H9 (cell line): Measurements from ENCODE around the gene C1RL. TPM values are rescaled to one million over a fixed set of nuclear protein-coding genes. Genes with fewer than 3 reads are reported as not detected.
A peak's percentile ranks its signal among the peaks of the same experiment; 100 is the strongest.

Experiments
- DNase-seq: peaks from one replicate; pipeline ENCODE4 v3.0.0-alpha.2; 2017
- H2AFZ ChIP-seq: one replicate; pipeline ENCODE4 v1.6.1; 2013; ENCODE audit warnings: mild to moderate bottlenecking, low read length, control low read depth, moderate library complexity
- H2AK5ac ChIP-seq: 2 replicates; pipeline ENCODE4 v1.6.1; 2013; ENCODE audit warnings: low read length, control low read depth, mixed read lengths; ENCODE audit not compliant: insufficient read length
- H2BK120ac ChIP-seq: one replicate; pipeline ENCODE4 v1.6.1; 2013; ENCODE audit warnings: low read depth, mild to moderate bottlenecking, low read length, control low read depth, inconsistent platforms; ENCODE audit not compliant: poor library complexity, severe bottlenecking
- H2BK12ac ChIP-seq: 2 replicates; pipeline ENCODE4 v1.6.1; 2013; ENCODE audit warnings: low read length, control low read depth, mixed read lengths, low read depth; ENCODE audit not compliant: insufficient read length
- H2BK15ac ChIP-seq: 2 replicates; pipeline ENCODE4 v1.6.1; 2013; ENCODE audit warnings: low read depth, low read length, control low read depth
- H2BK20ac ChIP-seq: one replicate; pipeline ENCODE4 v1.6.1; 2013; ENCODE audit warnings: low read depth, mild to moderate bottlenecking, low read length, control low read depth, inconsistent platforms; ENCODE audit not compliant: poor library complexity, severe bottlenecking
- H2BK5ac ChIP-seq: 2 replicates; pipeline ENCODE4 v1.6.1; 2013; ENCODE audit warnings: low read length, control low read depth, mixed read lengths; ENCODE audit not compliant: insufficient read length
- H3K14ac ChIP-seq: 2 replicates; pipeline ENCODE4 v1.6.1; 2013; ENCODE audit warnings: low read length, control low read depth; ENCODE audit not compliant: insufficient read depth
- H3K18ac ChIP-seq: 2 replicates; pipeline ENCODE4 v1.6.1; 2013; ENCODE audit warnings: low read depth, mild to moderate bottlenecking, mixed read lengths, low read length, control low read depth; ENCODE audit not compliant: insufficient read length
- H3K23ac ChIP-seq: 2 replicates; pipeline ENCODE4 v1.6.1; 2013; ENCODE audit warnings: low read length, control low read depth, mixed read lengths, low read depth; ENCODE audit not compliant: insufficient read length
- H3K23me2 ChIP-seq: 2 replicates; pipeline ENCODE4 v1.6.1; 2013; ENCODE audit warnings: low read depth, mild to moderate bottlenecking, mixed read lengths, low read length, control low read depth; ENCODE audit not compliant: insufficient read length, poor library complexity, severe bottlenecking
- H3K27ac ChIP-seq: 2 replicates; pipeline ENCODE4 v1.5.1; 2013; ENCODE audit warnings: low read length, control low read depth, mixed read lengths, low read depth; ENCODE audit not compliant: insufficient read length
- H3K27me3 ChIP-seq: 2 replicates; pipeline ENCODE4 v1.6.1; 2013; ENCODE audit warnings: low read length, control low read depth, inconsistent platforms; ENCODE audit not compliant: insufficient read depth
- H3K4ac ChIP-seq: 2 replicates; pipeline ENCODE4 v1.6.1; 2013; ENCODE audit warnings: low read depth, mild to moderate bottlenecking, control low read depth, inconsistent platforms, low read length, moderate library complexity
- H3K4me1 ChIP-seq: 2 replicates; pipeline ENCODE4 v1.6.1; 2013; ENCODE audit warnings: low read length, control low read depth, inconsistent platforms; ENCODE audit not compliant: insufficient read depth
- H3K4me2 ChIP-seq: 2 replicates; pipeline ENCODE4 v1.6.1; 2013; ENCODE audit warnings: low read length, control low read depth, mixed read lengths; ENCODE audit not compliant: insufficient read length, insufficient read depth
- H3K56ac ChIP-seq: 2 replicates; pipeline ENCODE4 v1.6.1; 2013; ENCODE audit warnings: low read depth, mild to moderate bottlenecking, mixed read lengths, low read length, control low read depth; ENCODE audit not compliant: insufficient read length
- H3K79me1 ChIP-seq: 2 replicates; pipeline ENCODE4 v1.6.1; 2013; ENCODE audit warnings: low read depth, mild to moderate bottlenecking, moderate library complexity, low read length, control low read depth, inconsistent platforms; ENCODE audit not compliant: insufficient read depth, poor library complexity, severe bottlenecking
- H3K79me2 ChIP-seq: 2 replicates; pipeline ENCODE4 v1.6.1; 2013; ENCODE audit warnings: low read length, control low read depth, inconsistent platforms; ENCODE audit not compliant: insufficient read depth
- H3K9ac ChIP-seq: 2 replicates; pipeline ENCODE4 v1.6.1; 2013; ENCODE audit warnings: low read length, control low read depth, mixed read lengths; ENCODE audit not compliant: insufficient read length; ENCODE audit errors: extremely low read depth
- H3K9me3 ChIP-seq: one replicate; pipeline ENCODE4 v1.6.1; 2013; ENCODE audit warnings: low read depth, low read length, inconsistent platforms; ENCODE audit not compliant: control insufficient read depth
- H3T11ph ChIP-seq: one replicate; pipeline ENCODE4 v1.6.1; 2013; ENCODE audit warnings: mild to moderate bottlenecking, low read length, control low read depth, inconsistent platforms
- H4K20me1 ChIP-seq: one replicate; pipeline ENCODE4 v1.6.1; 2013; ENCODE audit not compliant: control insufficient read depth, insufficient read length, insufficient read depth
- H4K5ac ChIP-seq: 2 replicates; pipeline ENCODE4 v1.6.1; 2013; ENCODE audit warnings: low read depth, mild to moderate bottlenecking, mixed read lengths, low read length, control low read depth; ENCODE audit not compliant: insufficient read length
- H4K8ac ChIP-seq: replicated peaks from 2 replicates; pipeline ENCODE4 v1.6.1; 2013; ENCODE audit warnings: low read length, control low read depth, mixed read lengths, low read depth; ENCODE audit not compliant: insufficient read length
- H4K91ac ChIP-seq: 2 replicates; pipeline ENCODE4 v1.6.1; 2013; ENCODE audit warnings: low read depth, mild to moderate bottlenecking, moderate library complexity, mixed read lengths, low read length, control low read depth; ENCODE audit not compliant: insufficient read length
- H3K27ac Mint-ChIP-seq, 3 experiments: 2 replicates in 2 of 3; 3 replicates in 1 of 3; pipeline ENCODE4 v1.8.0; 2020 to 2021; ENCODE audit warnings: mixed read lengths in 3 of 3, mild to moderate bottlenecking in 1 of 3, moderate library complexity in 1 of 3
- H3K27me3 Mint-ChIP-seq: 2 replicates; pipeline ENCODE4 v1.8.0; 2021; ENCODE audit warnings: low read depth, mild to moderate bottlenecking, moderate library complexity, mixed read lengths
- H3K36me3 Mint-ChIP-seq, 3 experiments: 2 replicates in 2 of 3; 3 replicates in 1 of 3; pipeline ENCODE4 v1.8.0; 2020 to 2021; ENCODE audit warnings: low read depth in 3 of 3, mixed read lengths in 3 of 3; ENCODE audit not compliant: insufficient read depth in 1 of 3
- H3K4me1 Mint-ChIP-seq, 2 experiments: 2 replicates each; pipeline ENCODE4 v1.8.0; 2020; ENCODE audit warnings: mixed read lengths in 2 of 2
- H3K4me3 Mint-ChIP-seq, 2 experiments: 2 replicates in 1 of 2; 3 replicates in 1 of 2; pipeline ENCODE4 v1.8.0; 2020 to 2021; ENCODE audit warnings: mild to moderate bottlenecking in 2 of 2, mixed read lengths in 2 of 2, moderate library complexity in 1 of 2
- H3K9me3 Mint-ChIP-seq, 2 experiments: 2 replicates in 1 of 2; 3 replicates in 1 of 2; pipeline ENCODE4 v1.8.0; 2020; ENCODE audit warnings: mild to moderate bottlenecking in 2 of 2, mixed read lengths in 2 of 2, moderate library complexity in 1 of 2
- CTCF ChIP-seq: fragments of 200-600 bp; sonication (generic); conservative IDR thresholded peaks from 3 replicates; pipeline ENCODE4 v1.8.0; 2021; ENCODE audit warnings: antibody characterized with exemption, mild to moderate bottlenecking
- WGBS: extraction: QIAGEN DNeasy Blood & Tissue Kit; methylation state at CpG from one replicate; pipeline ENCODE4 v1.1.7; 2013; ENCODE audit warnings: missing lambda C conversion rate, low lambda C conversion rate, mixed read lengths; ENCODE audit not compliant: insufficient read length; ENCODE audit errors: extremely low coverage; 5-methylcytosine and 5-hydroxymethylcytosine counted together
- total RNA-seq: library from RNA; stranded (reverse); gene quantifications from 2 replicates; pipeline ENCODE4 v1.2.1, GENCODE V29; 2021

Gene C1RL
- total RNA-seq, 1 experiment from 2014 or later: 15.1 TPM

GRCh38 chr12:7129872-7130691, 21.1 kb upstream of the C1RL start, which contains the start of gene CLSTN3:
CLSTN3 (plus strand) TSS chr12:7130371; CDS start chr12:7130649, 278 bp downstream.
- Histone ChIP-seq H3K9ac (peak within 1 kb of the TSS; percentile 54), H3K4ac (no peak within 1 kb of the TSS), H4K20me1 (peaks cover 2% of the 10 kb centered on the region), H3T11ph (no peak within 1 kb of the TSS), H3K56ac (no peak within 1 kb of the TSS), H2BK20ac (no peak within 1 kb of the TSS), H4K91ac (no peak within 1 kb of the TSS), H4K5ac (no peak within 1 kb of the TSS), H3K23me2 (peaks cover 17% of the 10 kb centered on the region), H2AFZ (no peak within 1 kb of the TSS), H3K27ac (no peak within 1 kb of the TSS), H3K9me3 (no peaks in the 10 kb centered on the region), H3K79me2 (no peaks in the 10 kb centered on the region), H3K4me1 (peaks cover 12% of the 10 kb centered on the region; the same call in 1 of the 2 replicates), H2BK12ac (no peak within 1 kb of the TSS), H2BK5ac (no peak within 1 kb of the TSS), H2AK5ac (no peak within 1 kb of the TSS), H4K8ac (no peak within 1 kb of the TSS), H3K23ac (no peak within 1 kb of the TSS), H3K18ac (peak within 1 kb of the TSS; percentile 87), H2BK15ac (no peak within 1 kb of the TSS), H3K14ac (peak within 1 kb of the TSS; percentile 87), H3K4me2 (peak within 1 kb of the TSS; percentile 99), H2BK120ac (no peak within 1 kb of the TSS), H3K79me1 (no peaks in the 10 kb centered on the region), H3K27me3 (no peaks in the 10 kb centered on the region; the same call in 1 of the 2 replicates)
- peak; percentile 96 for DNase-seq
- no CpG with 5 or more reads among the region's 40 CpGs for WGBS
- no peak for TF ChIP-seq CTCF
- H3K27ac Mint-ChIP-seq: peak within 1 kb of the TSS; percentile 9 to 98 (median 93); a peak in 6 of 7 replicates
- peaks cover 30 to 40% of the 10 kb centered on the region in 2 experiments for H3K4me1 Mint-ChIP-seq
- peaks cover 3 to 15% (median 8%) of the 10 kb centered on the region in 3 experiments; a peak in 5 of 7 replicates for H3K36me3 Mint-ChIP-seq
- peak within 1 kb of the TSS; percentile 85 to 86 for H3K4me3 Mint-ChIP-seq
- no peaks in the 10 kb centered on the region; a peak in 2 of 5 replicates for H3K9me3 Mint-ChIP-seq
- peaks cover 7% of the 10 kb centered on the region for H3K27me3 Mint-ChIP-seq
